SK-N-SH (cell line): Measurements from ENCODE around the gene KSR2. TPM values are rescaled to one million over a fixed set of nuclear protein-coding genes. Genes with fewer than 3 reads are reported as not detected.

Experiments
- CTCF ChIA-PET: fragments of 300-600, 350-600 bp; formaldehyde crosslinking; extraction: SDS; loops from one replicate; lab custom pipeline; 2021; lab: Yijun Ruan, JAX
- POLR2A ChIA-PET: fragments of 350-600 bp; sonication (Branson Sonifier 250); formaldehyde crosslinking; extraction: SDS; loops from one replicate; lab custom pipeline; 2020; ENCODE audit warnings: antibody characterized with exemption, inconsistent platforms; lab: Yijun Ruan, JAX
- DNase-seq: peaks from one replicate; pipeline ENCODE4 v3.0.0; 2012
- H2AFZ ChIP-seq: fragments of 200-600 bp; sonication (generic); 2 replicates; pipeline ENCODE4 v1.8.1; 2016; ENCODE audit warnings: antibody characterized with exemption, mild to moderate bottlenecking, low read depth
- H3F3A ChIP-seq: fragments of 200-600 bp; sonication (generic); replicated peaks from 2 replicates; pipeline ENCODE3; 2016; ENCODE audit warnings: antibody characterized with exemption, mild to moderate bottlenecking; ENCODE audit not compliant: insufficient read depth
- H3K27ac ChIP-seq, 2 experiments: fragments of 200-500 bp in 1 of 2; fragments of 200-600 bp in 1 of 2; sonication (Bioruptor generic) in 1 of 2; sonication (generic), shearing (Covaris generic) in 1 of 2; 2 replicates each; pipeline versions ENCODE4 v1.5.1 to v1.6.1; 2014 to 2016; ENCODE audit warnings: low read depth in 2 of 2, inconsistent platforms in 1 of 2, low read length in 1 of 2, mild to moderate bottlenecking in 1 of 2, mixed read lengths in 1 of 2
- H3K27me3 ChIP-seq: fragments of 200-600 bp; sonication (generic), shearing (Covaris generic); 2 replicates; pipeline ENCODE4 v1.6.1; 2016; ENCODE audit warnings: mixed run types; ENCODE audit not compliant: insufficient read depth
- H3K36me3 ChIP-seq, 2 experiments: fragments of 200-500 bp in 1 of 2; fragments of 200-600 bp in 1 of 2; sonication (Bioruptor generic) in 1 of 2; sonication (generic) in 1 of 2; replicated peaks in 1 of 2; 2 replicates each; pipeline versions ENCODE3 to v1.5.1; 2014 to 2016; ENCODE audit warnings: low read length in 1 of 2, mild to moderate bottlenecking in 1 of 2; ENCODE audit not compliant: insufficient read depth in 2 of 2, control insufficient read depth in 1 of 2
- H3K4me1 ChIP-seq, 2 experiments: fragments of 200-500 bp in 1 of 2; fragments of 200-600 bp in 1 of 2; sonication (Bioruptor generic) in 1 of 2; sonication (generic), shearing (Covaris generic) in 1 of 2; 2 replicates each; pipeline versions ENCODE4 v1.5.1 to v1.6.1; 2014 to 2016; ENCODE audit warnings: low read depth in 1 of 2, low read length in 1 of 2, mixed run types in 1 of 2; ENCODE audit not compliant: insufficient read depth in 2 of 2, control insufficient read depth in 1 of 2
- H3K4me2 ChIP-seq: fragments of 200-600 bp; sonication (generic), shearing (Covaris generic); 2 replicates; pipeline ENCODE4 v1.6.1; 2017; ENCODE audit warnings: mixed run types
- H3K4me3 ChIP-seq, 2 experiments: fragments of 200-500 bp in 1 of 2; fragments of 200-600 bp in 1 of 2; sonication (Bioruptor generic) in 1 of 2; sonication (generic), shearing (Covaris generic) in 1 of 2; 2 replicates each; pipeline versions ENCODE4 v1.5.1 to v1.8.1; 2014 to 2016; ENCODE audit warnings: low read depth in 2 of 2, inconsistent platforms in 1 of 2, low read length in 1 of 2, mild to moderate bottlenecking in 1 of 2, mixed read lengths in 1 of 2, moderate library complexity in 1 of 2
- H3K79me2 ChIP-seq: fragments of 200-600 bp; sonication (generic); 2 replicates; pipeline ENCODE4 v1.8.1; 2017; ENCODE audit warnings: mild to moderate bottlenecking; ENCODE audit not compliant: insufficient read depth
- H3K9ac ChIP-seq: fragments of 200-600 bp; sonication (generic); 2 replicates; pipeline ENCODE4 v1.6.1; 2017; ENCODE audit warnings: mixed run types
- H3K9me2 ChIP-seq: fragments of 200-600 bp; sonication (generic); 2 replicates; pipeline ENCODE4 v1.6.1; 2017; ENCODE audit warnings: mixed run types
- H3K9me3 ChIP-seq: fragments of 200-600 bp; sonication (generic); 2 replicates; pipeline ENCODE4 v1.6.1; 2017; ENCODE audit warnings: mixed run types, mild to moderate bottlenecking, moderate library complexity
- H4K20me1 ChIP-seq: fragments of 200-600 bp; sonication (generic); 2 replicates; pipeline ENCODE4 v1.6.1; 2017; ENCODE audit warnings: mild to moderate bottlenecking, mixed run types; ENCODE audit not compliant: insufficient read depth
- CHD2 ChIP-seq: fragments of 150-350 bp; IDR thresholded peaks from 2 replicates; pipeline ENCODE4 v1.6.1; 2018; ENCODE audit warnings: low read length; ENCODE audit not compliant: partially characterized antibody
- EP300 ChIP-seq, 2 experiments: IDR thresholded peaks; 2 replicates each; pipeline versions ENCODE4 v1.4.0 to v1.6.1; 2012; ENCODE audit warnings: borderline replicate concordance in 1 of 2, low read depth in 1 of 2, low read length in 1 of 2
- EZH2phosphoT487 ChIP-seq: fragments of 200-600 bp; sonication (generic); IDR thresholded peaks from 2 replicates; pipeline ENCODE4 v1.6.1; 2017; ENCODE audit warnings: low read depth, mixed run types, mild to moderate bottlenecking, antibody characterized with exemption, moderate library complexity, borderline replicate concordance
- FOSL2 ChIP-seq: IDR thresholded peaks from 2 replicates; pipeline ENCODE4 v1.4.0; 2012; ENCODE audit warnings: low read depth, mild to moderate bottlenecking, moderate library complexity, borderline replicate concordance
- FOXM1 ChIP-seq: IDR thresholded peaks from 2 replicates; pipeline ENCODE4 v1.4.0; 2012; ENCODE audit warnings: low read depth, mild to moderate bottlenecking
- JUND ChIP-seq: IDR thresholded peaks from 2 replicates; pipeline ENCODE4 v1.4.0; 2012
- MAX ChIP-seq: IDR thresholded peaks from 2 replicates; pipeline ENCODE4 v1.4.0; 2012; ENCODE audit warnings: low read depth
- MXI1 ChIP-seq: IDR thresholded peaks from 2 replicates; pipeline ENCODE4 v1.6.1; 2012; ENCODE audit warnings: mild to moderate bottlenecking, low read depth, low read length, improper control_type of control experiment
- NRF1 ChIP-seq: IDR thresholded peaks from 2 replicates; pipeline ENCODE4 v1.6.1; 2012; ENCODE audit warnings: low read depth, mild to moderate bottlenecking, low read length
- RCOR1 ChIP-seq: fragments of 150-350 bp; IDR thresholded peaks from 2 replicates; pipeline ENCODE4 v1.6.1; 2017; ENCODE audit warnings: antibody characterized with exemption, low read length
- RFX5 ChIP-seq: IDR thresholded peaks from 2 replicates; pipeline ENCODE4 v1.6.1; 2012; ENCODE audit warnings: mild to moderate bottlenecking, improper control_type of control experiment, low read length
- RXRA ChIP-seq: IDR thresholded peaks from 2 replicates; pipeline ENCODE4 v1.4.0; 2012; ENCODE audit warnings: low read depth, mild to moderate bottlenecking, borderline replicate concordance
- SIN3A ChIP-seq: IDR thresholded peaks from 2 replicates; pipeline ENCODE4 v1.6.1; 2012; ENCODE audit warnings: low read depth, mild to moderate bottlenecking, low read length, moderate library complexity, borderline replicate concordance
- TCF12 ChIP-seq: IDR thresholded peaks from 2 replicates; pipeline ENCODE4 v1.4.0; 2012
- TEAD4 ChIP-seq: IDR thresholded peaks from 2 replicates; pipeline ENCODE4 v1.4.0; 2012; ENCODE audit warnings: mild to moderate bottlenecking, borderline replicate concordance; ENCODE audit not compliant: insufficient read depth
- USF1 ChIP-seq: IDR thresholded peaks from 2 replicates; pipeline ENCODE4 v1.4.0; 2012; ENCODE audit warnings: low read depth, borderline replicate concordance
- YY1 ChIP-seq: IDR thresholded peaks from 2 replicates; pipeline ENCODE4 v1.4.0; 2012; ENCODE audit warnings: low read depth, mild to moderate bottlenecking
- WGBS: methylation state at CpG from one replicate; pipeline ENCODE4 v1.1.6; 2017; ENCODE audit warnings: low lambda C conversion rate; 5-methylcytosine and 5-hydroxymethylcytosine counted together
- polyA plus RNA-seq, 3 experiments: library from polyadenylated mRNA; depleted of rRNA; stranded (reverse); fragments of >200 nt; gene quantifications; 2 replicates each; pipeline ENCODE4 v1.2.3, GENCODE V29; 2012
- TF ChIP-seq, protein P1 (sequence below): fragments of 200-600 bp; sonication (generic); IDR thresholded peaks from 2 replicates; pipeline ENCODE4 v1.6.1; 2017; ENCODE audit warnings: antibody characterized with exemption, mild to moderate bottlenecking, moderate library complexity

The KSR2 gene
- polyA plus RNA-seq, 1 of the 3 experiments (the other 2 are of a cell fraction), result 0.12 TPM

DNA sequence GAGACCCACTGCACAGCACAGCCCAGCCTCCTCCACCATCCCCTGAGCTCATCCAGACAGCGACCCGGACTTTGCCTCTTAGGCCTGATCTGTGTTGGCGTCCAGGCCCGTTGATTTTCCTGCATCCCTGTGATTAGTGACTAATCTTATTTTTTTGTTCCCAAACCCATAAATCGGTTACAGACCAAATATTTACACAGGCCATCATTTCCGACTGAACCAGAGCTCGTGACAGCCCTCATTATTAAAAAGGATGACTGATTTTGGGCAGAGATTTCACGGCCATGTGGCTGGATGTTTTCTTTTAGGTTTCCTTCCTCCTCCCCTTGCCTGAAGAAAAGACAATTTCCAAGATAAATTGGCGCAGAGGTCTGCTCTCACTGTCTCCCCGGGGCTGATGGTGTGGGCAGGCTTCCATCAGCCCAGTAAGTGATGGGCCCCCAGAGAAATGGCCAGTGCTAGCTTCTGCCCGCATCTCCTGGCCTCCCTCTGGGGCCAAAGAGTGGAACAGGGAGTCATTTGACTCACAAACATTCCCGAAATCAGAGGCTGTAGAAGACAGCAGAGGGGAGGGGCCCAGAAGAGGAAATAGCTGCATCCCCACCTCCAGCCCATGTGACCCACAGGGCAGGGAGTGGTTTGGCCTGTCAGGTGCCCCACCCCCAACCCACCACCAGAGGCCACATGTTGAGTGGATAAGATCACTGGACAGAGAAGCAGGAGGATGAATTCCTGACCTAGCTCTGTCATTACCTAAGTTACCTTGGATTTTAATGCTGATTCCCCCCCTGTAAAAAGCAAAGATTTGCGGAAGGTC, 283.5 kb downstream of the KSR2 start (continued):
- TF ChIP-seq RCOR1 (peak; percentile 98), NRF1 (no peak), FOXM1 (peak; percentile 75; the same call in 1 of the 2 replicates), SIN3A (peak; percentile 72), RXRA (0 out of 2 replicates have a peak, but pooled peaks have one; percentile 55), YY1 (peak; percentile 42; the same call in 1 of the 2 replicates), MAX (peak; percentile 67)
- TF ChIP-seq, protein P1, sequence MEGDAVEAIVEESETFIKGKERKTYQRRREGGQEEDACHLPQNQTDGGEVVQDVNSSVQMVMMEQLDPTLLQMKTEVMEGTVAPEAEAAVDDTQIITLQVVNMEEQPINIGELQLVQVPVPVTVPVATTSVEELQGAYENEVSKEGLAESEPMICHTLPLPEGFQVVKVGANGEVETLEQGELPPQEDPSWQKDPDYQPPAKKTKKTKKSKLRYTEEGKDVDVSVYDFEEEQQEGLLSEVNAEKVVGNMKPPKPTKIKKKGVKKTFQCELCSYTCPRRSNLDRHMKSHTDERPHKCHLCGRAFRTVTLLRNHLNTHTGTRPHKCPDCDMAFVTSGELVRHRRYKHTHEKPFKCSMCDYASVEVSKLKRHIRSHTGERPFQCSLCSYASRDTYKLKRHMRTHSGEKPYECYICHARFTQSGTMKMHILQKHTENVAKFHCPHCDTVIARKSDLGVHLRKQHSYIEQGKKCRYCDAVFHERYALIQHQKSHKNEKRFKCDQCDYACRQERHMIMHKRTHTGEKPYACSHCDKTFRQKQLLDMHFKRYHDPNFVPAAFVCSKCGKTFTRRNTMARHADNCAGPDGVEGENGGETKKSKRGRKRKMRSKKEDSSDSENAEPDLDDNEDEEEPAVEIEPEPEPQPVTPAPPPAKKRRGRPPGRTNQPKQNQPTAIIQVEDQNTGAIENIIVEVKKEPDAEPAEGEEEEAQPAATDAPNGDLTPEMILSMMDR, result no peak

DNA sequence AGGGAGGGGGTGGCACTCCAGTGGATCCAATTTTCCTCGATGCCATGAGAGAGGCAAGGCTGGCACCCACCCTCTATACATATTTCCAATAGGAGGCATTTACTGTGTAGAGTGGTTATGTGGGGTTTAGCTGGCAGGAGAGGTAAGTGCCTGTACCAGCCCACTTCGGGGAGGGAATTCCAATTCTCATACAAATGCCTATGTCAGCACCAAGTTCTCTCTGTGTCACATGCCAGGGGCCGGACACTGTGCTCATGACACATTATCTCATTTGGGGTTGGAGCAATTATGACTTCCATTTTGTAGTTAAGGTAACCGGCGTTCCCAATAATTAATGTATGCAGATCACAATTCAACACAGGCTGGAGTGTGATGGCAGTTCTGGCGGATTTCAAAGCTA, 284.3 kb downstream of the KSR2 start:
- no peaks in the 10 kb centered on the region for H3K9me3 ChIP-seq
- H3K4me1 ChIP-seq, result peaks cover 35 to 44% of the 10 kb centered on the region in 2 experiments
- WGBS, result 83% methylated on average over 6 of the region's 6 CpGs
- H3K27me3 ChIP-seq, result no peaks in the 10 kb centered on the region
- H2AFZ ChIP-seq, result no peak overlapping the region
- H4K20me1 ChIP-seq, result no peaks in the 10 kb centered on the region
- ChIA-PET POLR2A (interaction anchor here (1.0 to 1.3 kb wide), 2 partner anchors 317 to 321 kb away, joined by 3 to 4 read pairs; no protein-coding TSS in a partner anchor), CTCF (interaction anchor here (1.0 to 2.1 kb wide), 11 partner anchors 10 to 317 kb away, joined by 3 to 19 read pairs (median 3); no protein-coding TSS in a partner anchor)
- H3K9ac ChIP-seq, result peak overlapping the region; percentile 75; the same call in 1 of the 2 replicates
- TF ChIP-seq FOXM1, result no peak
- no peak for TF ChIP-seq USF1
- no peak for TF ChIP-seq RCOR1
- TF ChIP-seq CHD2, result no peak
- no peak for TF ChIP-seq MXI1
- no peak for TF ChIP-seq TEAD4
- no peak for TF ChIP-seq RFX5
- TF ChIP-seq YY1, result no peak
- TF ChIP-seq TCF12, result no peak
- TF ChIP-seq MAX, result no peak
- TF ChIP-seq NRF1, result no peak
- no peak for TF ChIP-seq FOSL2
- no peak for TF ChIP-seq RXRA
- no peak for TF ChIP-seq JUND
- no peak for TF ChIP-seq EZH2phosphoT487
- TF ChIP-seq EP300 (IDR thresholded peaks at IDR 0.05; ENCODE audit: borderline replicate concordance in 1 of 2, low read depth in 1 of 2, low read length in 1 of 2), result no peak
- no peak for DNase-seq
- H3K36me3 ChIP-seq, result no peaks in the 10 kb centered on the region
- no peaks in the 10 kb centered on the region for H3K79me2 ChIP-seq
- peaks cover 41% of the 10 kb centered on the region for H3F3A ChIP-seq
- no peak overlapping the region for H3K4me3 ChIP-seq
- peak overlapping the region; percentile 70 for H3K4me2 ChIP-seq
- peak overlapping the region; percentile 94 to 97 for H3K27ac ChIP-seq
- no peaks in the 10 kb centered on the region for H3K9me2 ChIP-seq
